Keratinocyte (primary cell): Measurements from ENCODE around the gene SHKBP1. TPM values are rescaled to one million over a fixed set of nuclear protein-coding genes. Genes with fewer than 3 reads are reported as not detected.
A peak's percentile ranks its signal among the peaks of the same experiment; 100 is the strongest.

ENCODE experiments used
- DNase-seq: peaks from one replicate; pipeline ENCODE4 v3.0.0-alpha.2; 2011; ENCODE audit warnings: low read depth, missing footprints, low spot score
- FAIRE-seq: peaks from 2 replicates; lab custom pipeline; 2011; peaks lifted over from hg19 to GRCh38; lab: Jason Lieb, UNC
- H2AFZ ChIP-seq: 2 replicates; pipeline ENCODE4 v1.6.0; 2012; ENCODE audit warnings: low read length, control low read depth, inconsistent platforms; ENCODE audit not compliant: control insufficient read depth
- H3K27ac ChIP-seq: 2 replicates; pipeline ENCODE4 v1.5.1; 2011; ENCODE audit warnings: low read length; ENCODE audit not compliant: control insufficient read depth, insufficient read depth
- H3K27me3 ChIP-seq: 3 replicates; pipeline ENCODE4 v1.6.0; 2011; ENCODE audit warnings: low read length; ENCODE audit not compliant: control insufficient read depth, insufficient read depth; ENCODE audit errors: extremely low read depth
- H3K36me3 ChIP-seq, 2 experiments: 2 replicates in 1 of 2; 3 replicates in 1 of 2; pipeline ENCODE4 v1.5.1; 2011; ENCODE audit warnings: low read length in 2 of 2, mild to moderate bottlenecking in 1 of 2; ENCODE audit not compliant: control insufficient read depth in 2 of 2, insufficient read depth in 2 of 2; ENCODE audit errors: extremely low read depth in 1 of 2
- H3K4me1 ChIP-seq: 3 replicates; pipeline ENCODE4 v1.5.1; 2011; ENCODE audit warnings: low read length; ENCODE audit not compliant: control insufficient read depth, insufficient read depth; ENCODE audit errors: extremely low read depth
- H3K4me2 ChIP-seq: 3 replicates; pipeline ENCODE4 v1.6.0; 2011; ENCODE audit warnings: low read depth, low read length; ENCODE audit not compliant: control insufficient read depth, insufficient read depth; ENCODE audit errors: extremely low read depth
- H3K4me3 ChIP-seq, 3 experiments: fragments of 200-600 bp in 1 of 3; sonication (generic) in 1 of 3; 2 replicates in 2 of 3; 3 replicates in 1 of 3; pipeline ENCODE4 v1.5.1; 2011 to 2016; ENCODE audit warnings: low read length in 3 of 3, mild to moderate bottlenecking in 3 of 3, control low read depth in 2 of 3, inconsistent platforms in 1 of 3, low read depth in 1 of 3, mixed read lengths in 1 of 3, mixed run types in 1 of 3, moderate library complexity in 1 of 3; ENCODE audit not compliant: control insufficient read depth in 2 of 3, insufficient read depth in 2 of 3; ENCODE audit errors: extremely low read depth in 1 of 3
- H3K79me2 ChIP-seq: 2 replicates; pipeline ENCODE4 v1.6.0; 2012; ENCODE audit warnings: low read length; ENCODE audit not compliant: control insufficient read depth, insufficient read depth
- H3K9ac ChIP-seq: 3 replicates; pipeline ENCODE4 v1.6.0; 2011; ENCODE audit warnings: low read length; ENCODE audit not compliant: control insufficient read depth, insufficient read depth; ENCODE audit errors: extremely low read depth
- H3K9me1 ChIP-seq: 3 replicates; pipeline ENCODE4 v1.6.0; 2011; ENCODE audit warnings: low read length; ENCODE audit not compliant: control insufficient read depth, insufficient read depth; ENCODE audit errors: extremely low read depth
- H3K9me3 ChIP-seq: 2 replicates; pipeline ENCODE4 v1.5.1; 2012; ENCODE audit warnings: low read depth, low read length; ENCODE audit not compliant: control insufficient read depth
- H4K20me1 ChIP-seq: 3 replicates; pipeline ENCODE4 v1.6.0; 2011; ENCODE audit warnings: low read length; ENCODE audit not compliant: control insufficient read depth, insufficient read depth; ENCODE audit errors: extremely low read depth
- CTCF ChIP-seq, 3 experiments: IDR thresholded peaks in 1 of 3; conservative IDR thresholded peaks in 1 of 3; optimal IDR thresholded peaks in 1 of 3; 2 replicates in 2 of 3; 3 replicates in 1 of 3; pipeline versions ENCODE3 to v1.5.1; 2011; ENCODE audit warnings: low read length in 3 of 3, mild to moderate bottlenecking in 3 of 3, moderate library complexity in 2 of 3, control low read depth in 1 of 3, inconsistent platforms in 1 of 3; ENCODE audit not compliant: insufficient read depth in 2 of 3; ENCODE audit errors: extremely low read depth in 1 of 3
- EZH2 ChIP-seq: IDR thresholded peaks from one replicate; pipeline ENCODE4 v1.6.1; 2012; ENCODE audit warnings: inconsistent platforms, mild to moderate bottlenecking, low read length, moderate library complexity
- dilution Hi-C: fragments of 300-500 bp; cut with MboI; formaldehyde crosslinking; loops from one replicate; pipeline ENCODE4 v1.7.0; 2020; ENCODE audit warnings: low sequenced_read_pairs; ENCODE audit not compliant: extremely low pct_ligation_motif_present
- polyA plus RNA-seq, 5 experiments: library from polyadenylated mRNA; depleted of rRNA in 3 of 5; stranded (reverse) in 3 of 5; stranded (forward) in 1 of 5; unstranded in 1 of 5; fragments of >200 nt; gene quantifications; 1 replicate in 1 of 5; 2 replicates in 3 of 5; 3 replicates in 1 of 5; pipeline versions ENCODE4 v1.2.1 to v1.2.3, GENCODE V29; 2011 to 2012; ENCODE audit warnings: missing spikeins in 2 of 5, low read depth in 1 of 5, low replicate concordance in 1 of 5

The SHKBP1 gene
- polyA plus RNA-seq, 1 donor (not counting 4 experiments of a cell fraction or from before 2014, with no cell fraction given) = 20.2 TPM

- TF ChIP-seq CTCF (optimal IDR thresholded peaks at IDR 0.05 in 1 of 3, IDR thresholded peaks at IDR 0.05 in 1 of 3, conservative IDR thresholded peaks at IDR 0.05 in 1 of 3; ENCODE audit: extremely low read depth in 1 of 3, insufficient read depth in 2 of 3, low read length in 3 of 3) (no peak), EZH2 (no peak)
- H3K4me2 ChIP-seq = peak overlapping the region; percentile 73
- H3K36me3 ChIP-seq = no peaks in the 10 kb centered on the region
- no peaks in the 10 kb centered on the region for H3K9me3 ChIP-seq
- DNase-seq (no peak), FAIRE-seq (no peak)
- H3K79me2 ChIP-seq = no peaks in the 10 kb centered on the region
- peaks cover 41% of the 10 kb centered on the region for H3K27me3 ChIP-seq
- H4K20me1 ChIP-seq = no peaks in the 10 kb centered on the region
- H3K9ac ChIP-seq = no peak overlapping the region
- H3K27ac ChIP-seq = no peak overlapping the region
- no peak overlapping the region for H2AFZ ChIP-seq
- H3K4me3 ChIP-seq = no peak overlapping the region
- dilution Hi-C loops = no loop called here
- no peaks in the 10 kb centered on the region for H3K9me1 ChIP-seq
- H3K4me1 ChIP-seq = peaks cover 40% of the 10 kb centered on the region
Observed at GRCh38 chr19:40598918-40599307, 22.2 kb downstream of the SHKBP1 start.

- Histone ChIP-seq H2AFZ (no peak overlapping the region), H3K79me2 (no peaks in the 10 kb centered on the region), H3K36me3 (no peaks in the 10 kb centered on the region), H3K9ac (no peak overlapping the region), H3K9me1 (no peaks in the 10 kb centered on the region), H3K27me3 (peaks cover 41% of the 10 kb centered on the region), H4K20me1 (no peaks in the 10 kb centered on the region), H3K9me3 (no peaks in the 10 kb centered on the region), H3K4me1 (peaks cover 40% of the 10 kb centered on the region), H3K4me2 (peak overlapping the region; percentile 54), H3K27ac (no peak overlapping the region), H3K4me3 (peak overlapping the region in 1 of 3 experiments; percentile 25)
- DNase-seq (no peak), FAIRE-seq (no peak)
- TF ChIP-seq EZH2 (no peak), CTCF (optimal IDR thresholded peaks at IDR 0.05 in 1 of 3, IDR thresholded peaks at IDR 0.05 in 1 of 3, conservative IDR thresholded peaks at IDR 0.05 in 1 of 3; ENCODE audit: extremely low read depth in 1 of 3, insufficient read depth in 2 of 3, low read length in 3 of 3) (no peak)
- dilution Hi-C loops = no loop called here
Observed at GRCh38 chr19:40599331-40599901, 22.7 kb downstream of the SHKBP1 start.
